Adrenal gland (tissue), 12 donors: ENCODE data around the gene MFNG. TPM values are rescaled to one million over a fixed set of nuclear protein-coding genes. Genes with fewer than 3 reads are reported as not detected.

ENCODE experiments used
- DNase-seq, 7 donors: peaks; one replicate each; pipeline ENCODE4 v3.0.0-alpha.2; 2019 to 2020
- H3K27ac ChIP-seq, 5 donors: fragments of 200-600 bp; sonication (generic) in 4 of 5; 1 replicate in 3 of 5; 2 replicates in 2 of 5; pipeline versions ENCODE4 v1.5.1 to v1.8.0; 2016 to 2020; ENCODE audit warnings: mild to moderate bottlenecking in 1 of 5
- H3K27me3 ChIP-seq: fragments of 200-600 bp; 2 replicates; pipeline ENCODE4 v1.8.0; 2021
- H3K36me3 ChIP-seq, 2 donors: fragments of 200-600 bp; replicated peaks in 1 of 2; 1 replicate in 1 of 2; 2 replicates in 1 of 2; pipeline versions ENCODE4 v1.5.1 to v1.8.0; 2018 to 2022
- H3K4me1 ChIP-seq, 2 donors: fragments of 200-600 bp; replicated peaks in 1 of 2; 1 replicate in 1 of 2; 2 replicates in 1 of 2; pipeline versions ENCODE4 v1.5.1 to v1.8.0; 2018 to 2021
- H3K4me3 ChIP-seq, 4 donors: fragments of 200-600 bp; sonication (generic) in 3 of 4; one replicate each; pipeline ENCODE4 v1.5.1; 2016 to 2018
- H3K9me3 ChIP-seq, 3 donors: fragments of 200-600 bp; sonication (generic) in 1 of 3; replicated peaks in 1 of 3; 1 replicate in 2 of 3; 2 replicates in 1 of 3; pipeline versions ENCODE4 v1.5.1 to v1.8.0; 2016 to 2021
- CTCF ChIP-seq, 6 experiments: fragments of 450-650 bp in 4 of 6; fragments of 200-600 bp in 2 of 6; sonication (generic) in 1 of 6; IDR thresholded peaks; 1 replicate in 5 of 6; 2 replicates in 1 of 6; pipeline versions ENCODE4 v1.5.1 to v1.8.0; 2016 to 2021; ENCODE audit warnings: antibody characterized with exemption in 6 of 6, mild to moderate bottlenecking in 2 of 6, moderate library complexity in 1 of 6
- POLR2A ChIP-seq, 2 donors: fragments of 450-650 bp; IDR thresholded peaks; one replicate each; pipeline ENCODE4 v1.6.1; 2017; ENCODE audit warnings: antibody characterized with exemption in 2 of 2, mild to moderate bottlenecking in 2 of 2, moderate library complexity in 1 of 2
- WGBS, 4 donors: extraction: QIAGEN DNeasy Blood & Tissue Kit in 2 of 4; methylation state at CpG; one replicate each; pipeline versions ENCODE4 v1.1.5 to v1.1.7; 2013 to 2017; 5-methylcytosine and 5-hydroxymethylcytosine counted together
- intact Hi-C, 2 donors: fragments of 100-400 bp; cut with DNase I; formaldehyde crosslinking; loops; one replicate each; pipeline versions ENCODE4 v1.14.1 to v1.15.0; 2022 to 2023
- polyA plus RNA-seq, 3 donors: library from polyadenylated mRNA; stranded (reverse); fragments of 200-250 nt in 2 of 3; fragments of 350-450 nt in 1 of 3; fragmentation: Illumina TruSeq in 1 of 3; extraction: RNeasy Lipid Tissue Mini Kit (QIAGEN cat#74804) in 1 of 3; gene quantifications; one replicate each; pipeline ENCODE4 v1.2.3, GENCODE V29; 2013 to 2014
- total RNA-seq, 9 donors: library from RNA; depleted of rRNA in 4 of 9; stranded (reverse); fragments of >200 nt in 4 of 9; fragments of 120-200 nt in 1 of 9; fragmentation: NEBNext Ultra II Directional in 1 of 9; extraction: Animal tissue kit (Norgen Biotek cat#: 25700) in 1 of 9; gene quantifications; one replicate each; pipeline versions ENCODE4 v1.1.0 to v1.2.4, GENCODE V29; 2013 to 2023
- donor health status: healthy with polysubstance abuse.
- donor health status: Bipolar disorder and iron deficiency.
- donor health status: DM: yes; HTN: yes; CAD: no.
- donor health status: DM: no; HTN: no; CAD: no.
- donor health status: DM: no; HTN: no; CAD: no.
- donor health status: DM: yes; HTN: yes; CAD: no.

The MFNG gene
- total and polyA plus RNA-seq, 12 donors: 4.0 to 27.6 (median 17.9) TPM

- Histone ChIP-seq H3K4me3 (peak overlapping the region in 2 of 4 donors; percentile 18 to 86), H3K27me3 (no peaks in the 10 kb centered on the region), H3K9me3 (no peaks in the 10 kb centered on the region), H3K27ac (peak overlapping the region in 1 of 5 donors; percentile 42), H3K36me3 (no peaks in the 10 kb centered on the region), H3K4me1 (peaks cover 5 to 7% of the 10 kb centered on the region in 2 donors)
- 83 to 89% (median 89%) methylated on average over 15 of the region's 15 CpGs; no CpG with 5 or more reads in 1 of the 4 donors for WGBS, 4 donors
- DNase-seq: no peak
- TF ChIP-seq POLR2A (IDR thresholded peaks at IDR 0.05) (no peak), CTCF (IDR thresholded peaks at IDR 0.05) (no peak)
- intact Hi-C loops: no loop called here
Measured at GRCh38 chr22:37517826-37518450, 31.8 kb upstream of the MFNG start.

- H3K4me3 ChIP-seq: no peak overlapping the region
- no peaks in the 10 kb centered on the region for H3K36me3 ChIP-seq
- intact Hi-C loops: no loop called here
- H3K4me1 ChIP-seq: peaks cover 18% of the 10 kb centered on the region in 2 donors
- no peak for DNase-seq
- 48 to 98% (median 91%) methylated on average over 1 of the region's 1 CpG for WGBS, 4 donors
- H3K27me3 ChIP-seq: no peaks in the 10 kb centered on the region
- H3K27ac ChIP-seq: no peak overlapping the region
- TF ChIP-seq POLR2A (IDR thresholded peaks at IDR 0.05): no peak
- TF ChIP-seq CTCF (IDR thresholded peaks at IDR 0.05): no peak
- H3K9me3 ChIP-seq: no peaks in the 10 kb centered on the region
Measured at GRCh38 chr22:37516456-37516855, 30.3 kb upstream of the MFNG start.

DNA sequence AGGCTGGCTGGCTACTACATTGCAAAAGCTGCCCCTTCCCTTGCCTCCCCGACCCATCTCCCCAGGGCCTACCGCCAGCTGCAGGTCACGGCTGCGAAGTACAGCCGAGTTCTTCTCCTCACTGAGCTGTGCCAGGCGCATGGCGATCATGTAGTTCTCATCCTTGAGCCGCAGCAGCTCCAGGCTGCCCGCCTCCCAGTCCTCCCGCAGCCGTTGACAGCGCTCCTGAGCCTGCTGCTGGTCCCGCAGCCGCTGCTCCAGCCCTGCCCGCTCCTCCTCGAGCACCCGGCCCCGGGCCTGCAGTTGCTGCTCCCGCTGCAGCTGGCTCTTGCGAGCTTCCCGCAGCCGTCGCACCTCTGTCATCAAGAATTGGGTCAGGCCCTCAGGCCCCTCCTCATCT lies 29.7 kb upstream of the MFNG start:
- Histone ChIP-seq H3K27me3 (no peaks in the 10 kb centered on the region), H3K9me3 (no peaks in the 10 kb centered on the region), H3K4me1 (peaks cover 18% of the 10 kb centered on the region in 2 donors), H3K36me3 (no peaks in the 10 kb centered on the region), H3K4me3 (no peak overlapping the region), H3K27ac (no peak overlapping the region)
- WGBS, 4 donors: 83 to 94% (median 92%) methylated on average over 15 to 23 of the region's 23 CpGs
- no peak for DNase-seq
- intact Hi-C loops: no loop called here
- no peak for TF ChIP-seq POLR2A (IDR thresholded peaks at IDR 0.05)

DNA sequence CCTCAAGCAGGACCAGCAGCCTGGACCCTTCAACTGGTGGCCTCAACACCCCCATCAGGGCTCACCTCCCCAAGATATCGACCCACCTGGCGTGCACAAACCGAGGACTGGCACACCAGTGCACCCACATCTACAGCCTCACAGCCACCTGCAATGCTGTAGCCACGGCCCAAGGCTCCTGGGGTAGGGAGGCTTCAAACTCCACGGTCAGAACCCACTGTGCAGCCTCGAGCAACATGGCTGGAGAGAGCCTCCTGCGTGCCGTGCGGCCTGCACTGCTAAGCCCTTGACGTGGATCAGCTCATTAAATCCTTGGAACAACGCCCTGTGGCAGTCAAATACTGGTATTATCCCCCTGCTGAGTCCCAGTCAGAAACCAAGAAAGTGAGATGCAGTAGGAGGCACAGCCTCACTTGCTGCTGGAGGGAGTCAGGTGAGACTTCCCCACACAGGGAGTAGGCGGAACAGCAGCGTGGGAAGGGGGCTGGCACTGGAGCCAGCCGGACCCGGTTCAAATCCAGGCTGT lies 28.4 kb upstream of the MFNG start:
- Histone ChIP-seq H3K27me3 (no peaks in the 10 kb centered on the region), H3K4me1 (peaks cover 18 to 19% of the 10 kb centered on the region in 2 donors), H3K4me3 (no peak overlapping the region), H3K36me3 (no peaks in the 10 kb centered on the region), H3K27ac (peak overlapping the region in 2 of 5 donors; percentile 4 to 5), H3K9me3 (no peaks in the 10 kb centered on the region)
- intact Hi-C loops: no loop called here
- no peak for TF ChIP-seq POLR2A (IDR thresholded peaks at IDR 0.05)
- TF ChIP-seq CTCF (IDR thresholded peaks at IDR 0.05): no peak
- DNase-seq: no peak
- WGBS, 4 donors: 63 to 96% (median 78%) methylated on average over 4 to 15 of the region's 15 CpGs
